ENCODE measurements around the gene CTSS. TPM values are rescaled to one million over a fixed set of nuclear protein-coding genes. Genes with fewer than 3 reads are reported as not detected.
"Not testable (repeated sequence)": the region's sequence is repeated elsewhere in the genome, so short reads cannot be mapped to it uniquely, and the experiment has no call there.

CTSS gene
- total RNA-seq, 3 donors from 2014 or later (not counting 1 experiment from before 2014, with no cell fraction given), result 169 to 245 (median 229) TPM

DNA sequence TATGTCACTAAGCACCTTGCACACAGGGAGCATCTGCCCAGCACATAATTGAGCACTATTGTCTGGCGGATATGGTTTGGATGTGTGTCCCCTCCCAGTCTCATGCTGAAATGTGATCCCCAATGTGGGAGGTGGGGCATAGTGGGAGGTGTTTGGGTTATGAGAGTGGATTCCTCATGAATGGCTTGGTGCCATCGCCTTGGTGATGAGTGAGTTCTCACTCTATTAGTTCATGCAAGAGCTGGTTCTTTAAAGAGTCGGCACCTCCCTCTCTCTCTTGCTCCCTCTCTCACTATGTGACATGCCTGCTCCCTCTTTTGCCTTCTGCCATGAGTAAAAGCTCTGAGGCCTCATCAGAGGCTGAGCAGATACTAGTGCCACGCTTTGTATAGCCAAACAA is 32.9 kb upstream of the CTSS start:
- ATAC-seq (no peak), DNase-seq (no peak)
- H3K27ac Mint-ChIP-seq, result no peak overlapping the region
- no peaks in the 10 kb centered on the region for H3K9me3 Mint-ChIP-seq
- peaks cover 8% of the 10 kb centered on the region for H3K36me3 ChIP-seq (ENCODE audit: control insufficient read depth, insufficient read depth, low read length)
- TF ChIP-seq, protein P1, sequence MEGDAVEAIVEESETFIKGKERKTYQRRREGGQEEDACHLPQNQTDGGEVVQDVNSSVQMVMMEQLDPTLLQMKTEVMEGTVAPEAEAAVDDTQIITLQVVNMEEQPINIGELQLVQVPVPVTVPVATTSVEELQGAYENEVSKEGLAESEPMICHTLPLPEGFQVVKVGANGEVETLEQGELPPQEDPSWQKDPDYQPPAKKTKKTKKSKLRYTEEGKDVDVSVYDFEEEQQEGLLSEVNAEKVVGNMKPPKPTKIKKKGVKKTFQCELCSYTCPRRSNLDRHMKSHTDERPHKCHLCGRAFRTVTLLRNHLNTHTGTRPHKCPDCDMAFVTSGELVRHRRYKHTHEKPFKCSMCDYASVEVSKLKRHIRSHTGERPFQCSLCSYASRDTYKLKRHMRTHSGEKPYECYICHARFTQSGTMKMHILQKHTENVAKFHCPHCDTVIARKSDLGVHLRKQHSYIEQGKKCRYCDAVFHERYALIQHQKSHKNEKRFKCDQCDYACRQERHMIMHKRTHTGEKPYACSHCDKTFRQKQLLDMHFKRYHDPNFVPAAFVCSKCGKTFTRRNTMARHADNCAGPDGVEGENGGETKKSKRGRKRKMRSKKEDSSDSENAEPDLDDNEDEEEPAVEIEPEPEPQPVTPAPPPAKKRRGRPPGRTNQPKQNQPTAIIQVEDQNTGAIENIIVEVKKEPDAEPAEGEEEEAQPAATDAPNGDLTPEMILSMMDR (IDR thresholded peaks at IDR 0.05), result no peak
- no peaks in the 10 kb centered on the region for H3K27me3 ChIP-seq (ENCODE audit: control insufficient read depth, insufficient read depth, low read length)
- H3K4me1 Mint-ChIP-seq, result no peaks in the 10 kb centered on the region
- H3K9me3 ChIP-seq (ENCODE audit: control insufficient read depth, insufficient read depth, low read length), result no peaks in the 10 kb centered on the region
- H3K27me3 Mint-ChIP-seq (ENCODE audit: low read depth in 2 of 2), result no peaks in the 10 kb centered on the region
- H3K4me1 ChIP-seq (ENCODE audit: control insufficient read depth, insufficient read depth, low read length), result no peaks in the 10 kb centered on the region
- no peak overlapping the region for H3K4me3 Mint-ChIP-seq
- 97% methylated on average over 3 of the region's 4 CpGs for WGBS (ENCODE audit: insufficient coverage)
- H3K36me3 Mint-ChIP-seq, result peaks cover 15% of the 10 kb centered on the region
- no peak overlapping the region for H3K4me3 ChIP-seq (ENCODE audit: low read length)
- no peak overlapping the region for H3K27ac ChIP-seq (ENCODE audit: low read length)
- intact Hi-C loops (cut with micrococcal nuclease), result no loop called here

DNA sequence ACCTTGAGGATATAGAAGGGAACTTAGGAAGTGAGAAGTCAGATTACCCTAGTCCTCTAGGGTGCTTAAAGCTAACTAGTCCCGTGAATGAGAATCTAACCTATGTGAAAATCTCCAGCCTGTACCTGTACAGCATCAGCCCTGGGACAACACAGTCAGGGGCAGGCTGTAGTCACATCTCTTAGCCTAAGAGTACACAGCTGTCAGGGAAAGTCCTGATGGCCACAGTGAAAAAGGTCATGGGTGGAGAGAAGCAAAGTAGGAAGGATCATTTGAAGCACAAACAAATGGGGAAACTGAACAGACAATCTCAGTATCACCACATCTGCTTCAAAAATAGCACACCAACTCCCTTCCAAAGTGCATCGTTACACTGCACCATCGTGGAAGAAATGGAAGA is 30.8 kb upstream of the CTSS start:
- Histone ChIP-seq H3K9me3 (ENCODE audit: control insufficient read depth, insufficient read depth, low read length) (no peaks in the 10 kb centered on the region), H3K36me3 (ENCODE audit: control insufficient read depth, insufficient read depth, low read length) (peaks cover 8% of the 10 kb centered on the region), H3K4me3 (ENCODE audit: low read length) (no peak overlapping the region), H3K4me1 (ENCODE audit: control insufficient read depth, insufficient read depth, low read length) (no peaks in the 10 kb centered on the region), H3K27ac (ENCODE audit: low read length) (no peak overlapping the region), H3K27me3 (ENCODE audit: control insufficient read depth, insufficient read depth, low read length) (no peaks in the 10 kb centered on the region)
- no peak overlapping the region for H3K4me3 Mint-ChIP-seq
- H3K36me3 Mint-ChIP-seq, result peaks cover 15% of the 10 kb centered on the region
- no peak overlapping the region for H3K27ac Mint-ChIP-seq
- intact Hi-C loops (cut with micrococcal nuclease), result no loop called here
- TF ChIP-seq, protein P1 (IDR thresholded peaks at IDR 0.05), result no peak
- WGBS (ENCODE audit: insufficient coverage), result 90% methylated on average over 3 of the region's 3 CpGs
- no peaks in the 10 kb centered on the region for H3K9me3 Mint-ChIP-seq
- no peaks in the 10 kb centered on the region for H3K27me3 Mint-ChIP-seq (ENCODE audit: low read depth in 2 of 2)
- ATAC-seq, result no peak
- no peak for DNase-seq
- no peaks in the 10 kb centered on the region for H3K4me1 Mint-ChIP-seq

DNA sequence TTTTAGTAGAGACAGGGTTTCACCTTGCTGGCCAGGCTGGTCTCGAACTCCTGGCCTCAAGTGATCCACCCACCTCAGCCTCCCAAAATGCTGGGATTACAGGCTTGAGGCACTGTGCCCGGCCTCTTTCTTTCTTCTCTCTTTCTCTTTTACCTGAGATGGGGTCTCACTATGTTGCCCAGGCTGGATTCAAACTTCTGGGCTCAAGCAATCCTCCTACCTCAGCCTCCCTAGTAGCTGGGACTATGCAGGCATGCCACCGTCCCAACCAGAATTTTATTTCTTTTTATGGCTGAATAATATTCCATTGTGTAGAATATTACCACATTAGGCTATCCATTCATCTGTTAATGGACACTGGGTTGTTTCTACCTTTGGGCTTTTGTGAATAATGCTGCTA is 28.2 kb upstream of the CTSS start:
- H3K27me3 ChIP-seq (ENCODE audit: control insufficient read depth, insufficient read depth, low read length); ATAC-seq; H3K27ac ChIP-seq (ENCODE audit: low read length); H3K27ac Mint-ChIP-seq; H3K4me1 ChIP-seq (ENCODE audit: control insufficient read depth, insufficient read depth, low read length); H3K4me3 ChIP-seq (ENCODE audit: low read length); DNase-seq; H3K9me3 ChIP-seq (ENCODE audit: control insufficient read depth, insufficient read depth, low read length); H3K4me3 Mint-ChIP-seq; H3K9me3 Mint-ChIP-seq; H3K4me1 Mint-ChIP-seq; H3K27me3 Mint-ChIP-seq (ENCODE audit: low read depth in 2 of 2); H3K36me3 ChIP-seq (ENCODE audit: control insufficient read depth, insufficient read depth, low read length); intact Hi-C loops (cut with micrococcal nuclease): not testable (repeated sequence)
- WGBS (ENCODE audit: insufficient coverage), result 90% methylated on average over 2 of the region's 3 CpGs
- H3K36me3 Mint-ChIP-seq, result peaks cover 15% of the 10 kb centered on the region

GRCh38 chr1:150793221-150793620 is 27.6 kb upstream of the CTSS start:
- WGBS (ENCODE audit: insufficient coverage), result 64% methylated on average over 1 of the region's 1 CpG
- no peaks in the 10 kb centered on the region for H3K27me3 Mint-ChIP-seq (ENCODE audit: low read depth in 2 of 2)
- peaks cover 6% of the 10 kb centered on the region for H3K4me1 ChIP-seq (ENCODE audit: control insufficient read depth, insufficient read depth, low read length)
- H3K27me3 ChIP-seq (ENCODE audit: control insufficient read depth, insufficient read depth, low read length), result no peaks in the 10 kb centered on the region
- H3K9me3 ChIP-seq (ENCODE audit: control insufficient read depth, insufficient read depth, low read length), result no peaks in the 10 kb centered on the region
- H3K4me3 ChIP-seq (ENCODE audit: low read length), result no peak overlapping the region
- ATAC-seq, result no peak
- TF ChIP-seq, protein P1 (IDR thresholded peaks at IDR 0.05), result no peak
- no peaks in the 10 kb centered on the region for H3K4me1 Mint-ChIP-seq
- DNase-seq, result no peak
- no peaks in the 10 kb centered on the region for H3K36me3 ChIP-seq (ENCODE audit: control insufficient read depth, insufficient read depth, low read length)
- H3K4me3 Mint-ChIP-seq, result no peak overlapping the region
- intact Hi-C loops (cut with micrococcal nuclease), result no loop called here
- peaks cover 15% of the 10 kb centered on the region for H3K36me3 Mint-ChIP-seq
- H3K27ac Mint-ChIP-seq, result no peak overlapping the region
- no peak overlapping the region for H3K27ac ChIP-seq (ENCODE audit: low read length)
- no peaks in the 10 kb centered on the region for H3K9me3 Mint-ChIP-seq
